Peyer's patch (tissue), 4 donors: ENCODE data around the gene PLPPR2.

Experiments used
- POLR2A ChIP-seq, 2 donors: fragments of 450-650 bp; IDR thresholded peaks; one replicate each; pipeline ENCODE4 v1.5.1; 2017; ENCODE audit warnings: antibody characterized with exemption in 2 of 2, mild to moderate bottlenecking in 2 of 2, moderate library complexity in 2 of 2
- TF ChIP-seq, protein P1 (sequence below), 6 experiments: fragments of 450-650 bp in 4 of 6; fragments of 200-600 bp in 2 of 6; sonication (generic) in 1 of 6; IDR thresholded peaks; one replicate each; pipeline ENCODE4 v1.5.1; 2017 to 2019; ENCODE audit warnings: antibody characterized with exemption in 6 of 6, mild to moderate bottlenecking in 3 of 6, moderate library complexity in 1 of 6

GRCh38 chr19:11405846-11406643, 50.8 kb downstream of the PLPPR2 start:
- TF ChIP-seq, protein P1, sequence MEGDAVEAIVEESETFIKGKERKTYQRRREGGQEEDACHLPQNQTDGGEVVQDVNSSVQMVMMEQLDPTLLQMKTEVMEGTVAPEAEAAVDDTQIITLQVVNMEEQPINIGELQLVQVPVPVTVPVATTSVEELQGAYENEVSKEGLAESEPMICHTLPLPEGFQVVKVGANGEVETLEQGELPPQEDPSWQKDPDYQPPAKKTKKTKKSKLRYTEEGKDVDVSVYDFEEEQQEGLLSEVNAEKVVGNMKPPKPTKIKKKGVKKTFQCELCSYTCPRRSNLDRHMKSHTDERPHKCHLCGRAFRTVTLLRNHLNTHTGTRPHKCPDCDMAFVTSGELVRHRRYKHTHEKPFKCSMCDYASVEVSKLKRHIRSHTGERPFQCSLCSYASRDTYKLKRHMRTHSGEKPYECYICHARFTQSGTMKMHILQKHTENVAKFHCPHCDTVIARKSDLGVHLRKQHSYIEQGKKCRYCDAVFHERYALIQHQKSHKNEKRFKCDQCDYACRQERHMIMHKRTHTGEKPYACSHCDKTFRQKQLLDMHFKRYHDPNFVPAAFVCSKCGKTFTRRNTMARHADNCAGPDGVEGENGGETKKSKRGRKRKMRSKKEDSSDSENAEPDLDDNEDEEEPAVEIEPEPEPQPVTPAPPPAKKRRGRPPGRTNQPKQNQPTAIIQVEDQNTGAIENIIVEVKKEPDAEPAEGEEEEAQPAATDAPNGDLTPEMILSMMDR (IDR thresholded peaks at IDR 0.05), result peak in 1 of 6 experiments; percentile 5
- TF ChIP-seq POLR2A (IDR thresholded peaks at IDR 0.05), result no peak
